Mucosa of rectum (tissue), 2 donors: Measurements from ENCODE around the gene PPP2R5C.
"Not testable (repeated sequence)": the region's sequence is repeated elsewhere in the genome, so short reads cannot be mapped to it uniquely, and the experiment has no call there.

Experiments
- H3K27ac ChIP-seq, 2 donors: one replicate each; pipeline ENCODE4 v1.7.0; 2013; ENCODE audit warnings: inconsistent platforms in 2 of 2, low read depth in 2 of 2, low read length in 2 of 2
- H3K27me3 ChIP-seq, 2 donors: one replicate each; pipeline ENCODE4 v1.7.0; 2013; ENCODE audit warnings: low read length in 2 of 2; ENCODE audit not compliant: control insufficient read depth in 2 of 2, insufficient read depth in 2 of 2
- H3K36me3 ChIP-seq, 2 donors: one replicate each; pipeline ENCODE4 v1.7.0; 2013; ENCODE audit warnings: low read length in 2 of 2; ENCODE audit not compliant: control insufficient read depth in 2 of 2, insufficient read depth in 2 of 2
- H3K4me1 ChIP-seq, 2 donors: one replicate each; pipeline ENCODE4 v1.7.0; 2013; ENCODE audit warnings: low read length in 2 of 2, mild to moderate bottlenecking in 1 of 2; ENCODE audit not compliant: control insufficient read depth in 2 of 2, insufficient read depth in 2 of 2
- H3K4me3 ChIP-seq, 2 donors: one replicate each; pipeline ENCODE4 v1.7.0; 2013; ENCODE audit warnings: low read length in 2 of 2
- H3K9ac ChIP-seq, 2 donors: one replicate each; pipeline ENCODE4 v1.7.0; 2013; ENCODE audit warnings: low read length in 2 of 2, low read depth in 1 of 2, mild to moderate bottlenecking in 1 of 2
- H3K9me3 ChIP-seq, 2 donors: one replicate each; pipeline ENCODE4 v1.7.0; 2013; ENCODE audit warnings: low read length in 2 of 2; ENCODE audit not compliant: control insufficient read depth in 2 of 2
- donor health status: healthy.
- donor health status: Normal muscosa, but diverticular disease.

Gene PPP2R5C

GRCh38 chr14:101796016-101796415, 34.5 kb downstream of the PPP2R5C start:
- Histone ChIP-seq H3K9me3 (no peaks in the 10 kb centered on the region), H3K27ac (no peak overlapping the region), H3K4me3 (no peak overlapping the region), H3K4me1 (peaks cover 0 to 3% of the 10 kb centered on the region in 2 donors), H3K9ac (no peak overlapping the region), H3K27me3 (no peaks in the 10 kb centered on the region), H3K36me3 (peaks cover 0 to 4% of the 10 kb centered on the region in 2 donors)

- peak overlapping the region in 1 of 2 donors; percentile 17 for H3K27ac ChIP-seq
- H3K27me3 ChIP-seq: no peaks in the 10 kb centered on the region
- H3K9me3 ChIP-seq: no peaks in the 10 kb centered on the region
- peaks cover 0 to 4% of the 10 kb centered on the region in 2 donors for H3K36me3 ChIP-seq
- H3K4me1 ChIP-seq: peaks cover 0 to 3% of the 10 kb centered on the region in 2 donors
- no peak overlapping the region for H3K9ac ChIP-seq
- H3K4me3 ChIP-seq: no peak overlapping the region
Observed at GRCh38 chr14:101796479-101796878, 35.0 kb downstream of the PPP2R5C start.

GRCh38 chr14:101797856-101798255, 36.3 kb downstream of the PPP2R5C start:
- no peaks in the 10 kb centered on the region for H3K9me3 ChIP-seq
- H3K9ac ChIP-seq: no peak overlapping the region
- no peaks in the 10 kb centered on the region for H3K27me3 ChIP-seq
- H3K36me3 ChIP-seq: peaks cover 0 to 4% of the 10 kb centered on the region in 2 donors
- H3K4me3 ChIP-seq: no peak overlapping the region
- no peak overlapping the region for H3K27ac ChIP-seq
- H3K4me1 ChIP-seq: no peaks in the 10 kb centered on the region

- H3K9me3 ChIP-seq, H3K27ac ChIP-seq: not testable (repeated sequence)
Observed at GRCh38 chr14:101804373-101804772, 42.9 kb downstream of the PPP2R5C start.

GRCh38 chr14:101806252-101806651, 44.7 kb downstream of the PPP2R5C start:
- H3K4me3 ChIP-seq, H3K36me3 ChIP-seq, H3K27ac ChIP-seq, H3K27me3 ChIP-seq, H3K9me3 ChIP-seq, H3K9ac ChIP-seq: not testable (repeated sequence)
- H3K4me1 ChIP-seq: peaks cover 7 to 13% of the 10 kb centered on the region in 2 donors

More at GRCh38 chr14:101804373-101804772, 42.9 kb downstream of the PPP2R5C start:
- H3K27me3 ChIP-seq, H3K4me1 ChIP-seq, H3K4me3 ChIP-seq, H3K9ac ChIP-seq, H3K36me3 ChIP-seq: not testable (repeated sequence)

GRCh38 chr14:101808020-101808641, 46.6 kb downstream of the PPP2R5C start:
- H3K27ac ChIP-seq: no peak overlapping the region
- H3K4me3 ChIP-seq: no peak overlapping the region
- H3K9me3 ChIP-seq: no peaks in the 10 kb centered on the region
- H3K27me3 ChIP-seq: no peaks in the 10 kb centered on the region
- peaks cover 25 to 28% of the 10 kb centered on the region in 2 donors for H3K4me1 ChIP-seq
- H3K9ac ChIP-seq: peak overlapping the region in 1 of 2 donors; percentile 9
- H3K36me3 ChIP-seq: no peaks in the 10 kb centered on the region

GRCh38 chr14:101808894-101809670, 47.6 kb downstream of the PPP2R5C start:
- H3K36me3 ChIP-seq: no peaks in the 10 kb centered on the region
- H3K27ac ChIP-seq: peak overlapping the region; percentile 96 to 99
- peak overlapping the region; percentile 86 to 93 for H3K9ac ChIP-seq
- peaks cover 30 to 37% of the 10 kb centered on the region in 2 donors for H3K4me1 ChIP-seq
- H3K4me3 ChIP-seq: peak overlapping the region; percentile 81 to 90
- no peaks in the 10 kb centered on the region for H3K27me3 ChIP-seq
- no peaks in the 10 kb centered on the region for H3K9me3 ChIP-seq

GRCh38 chr14:101809671-101810514, 48.4 kb downstream of the PPP2R5C start:
- Histone ChIP-seq H3K9ac (peak overlapping the region; percentile 86 to 93), H3K27ac (peak overlapping the region; percentile 96 to 99), H3K4me1 (peaks cover 30 to 41% of the 10 kb centered on the region in 2 donors), H3K4me3 (peak overlapping the region; percentile 81 to 90), H3K9me3 (no peaks in the 10 kb centered on the region), H3K36me3 (peaks cover 0 to 3% of the 10 kb centered on the region in 2 donors), H3K27me3 (no peaks in the 10 kb centered on the region)

GRCh38 chr14:101810897-101811621, 49.5 kb downstream of the PPP2R5C start:
- Histone ChIP-seq H3K36me3 (peaks cover 0 to 4% of the 10 kb centered on the region in 2 donors), H3K4me3 (peak overlapping the region; percentile 81 to 90), H3K4me1 (peaks cover 30 to 41% of the 10 kb centered on the region in 2 donors)

More at GRCh38 chr14:101810897-101811621, 49.5 kb downstream of the PPP2R5C start:
- Histone ChIP-seq H3K27ac (peak overlapping the region; percentile 96 to 99), H3K9me3 (no peaks in the 10 kb centered on the region), H3K27me3 (no peaks in the 10 kb centered on the region), H3K9ac (peak overlapping the region; percentile 86 to 93)
